ENCODE data around the gene TPMT.

TPMT gene

DNA sequence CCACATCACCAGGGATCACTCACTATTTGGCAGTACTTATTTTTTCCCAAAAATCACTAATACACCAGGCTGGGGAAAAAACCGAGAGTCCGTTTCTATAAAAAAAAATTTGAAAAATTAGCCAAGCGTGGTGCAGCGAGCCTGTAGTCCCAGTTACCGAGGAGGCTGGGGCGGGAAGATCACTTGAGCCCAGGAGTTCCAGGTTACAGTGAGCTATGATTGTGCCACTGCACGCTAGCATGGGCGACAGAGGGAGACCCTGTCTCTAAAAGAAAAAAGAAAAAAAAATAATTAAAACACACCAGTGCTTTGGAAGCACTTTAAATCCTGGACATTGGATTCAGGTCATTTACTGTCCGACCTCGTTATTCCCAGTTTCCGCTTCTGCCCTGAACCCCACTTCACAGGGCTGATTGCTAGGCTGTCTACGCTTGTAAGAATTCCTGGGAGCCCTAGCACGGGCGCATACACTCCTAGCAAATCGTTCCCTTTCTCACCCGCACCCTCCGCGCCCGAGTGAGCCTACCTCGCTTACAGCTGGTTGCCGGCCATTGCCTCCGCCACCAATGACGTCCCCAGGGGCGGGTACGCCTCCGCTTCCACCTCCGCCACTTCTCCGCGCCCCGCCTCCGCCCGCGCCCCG lies at the start of gene TPMT:
Gene TPMT (minus strand): TSS at position 571 of the 643 bp plus-strand sequence. CDS start 5,950 bp downstream, outside the sequence.
- Mint-ChIP-seq H3K9me3 (no peaks in the 10 kb centered on the region), H3K27me3 (ENCODE audit: low read depth) (peaks cover 4% of the 10 kb centered on the region), H3K4me1 (peaks cover 13% of the 10 kb centered on the region), H3K4me3 (peak within 1 kb of the TSS; percentile 97 to 99 (median 98)), H3K36me3 (ENCODE audit: low read depth) (peaks cover 12% of the 10 kb centered on the region), H3K27ac (peak within 1 kb of the TSS; percentile 58 to 97 (median 94))
- TF ChIP-seq, protein P1, sequence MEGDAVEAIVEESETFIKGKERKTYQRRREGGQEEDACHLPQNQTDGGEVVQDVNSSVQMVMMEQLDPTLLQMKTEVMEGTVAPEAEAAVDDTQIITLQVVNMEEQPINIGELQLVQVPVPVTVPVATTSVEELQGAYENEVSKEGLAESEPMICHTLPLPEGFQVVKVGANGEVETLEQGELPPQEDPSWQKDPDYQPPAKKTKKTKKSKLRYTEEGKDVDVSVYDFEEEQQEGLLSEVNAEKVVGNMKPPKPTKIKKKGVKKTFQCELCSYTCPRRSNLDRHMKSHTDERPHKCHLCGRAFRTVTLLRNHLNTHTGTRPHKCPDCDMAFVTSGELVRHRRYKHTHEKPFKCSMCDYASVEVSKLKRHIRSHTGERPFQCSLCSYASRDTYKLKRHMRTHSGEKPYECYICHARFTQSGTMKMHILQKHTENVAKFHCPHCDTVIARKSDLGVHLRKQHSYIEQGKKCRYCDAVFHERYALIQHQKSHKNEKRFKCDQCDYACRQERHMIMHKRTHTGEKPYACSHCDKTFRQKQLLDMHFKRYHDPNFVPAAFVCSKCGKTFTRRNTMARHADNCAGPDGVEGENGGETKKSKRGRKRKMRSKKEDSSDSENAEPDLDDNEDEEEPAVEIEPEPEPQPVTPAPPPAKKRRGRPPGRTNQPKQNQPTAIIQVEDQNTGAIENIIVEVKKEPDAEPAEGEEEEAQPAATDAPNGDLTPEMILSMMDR (IDR thresholded peaks at IDR 0.05; ENCODE audit: unreplicated experiment in 3 of 3): no peak

DNA sequence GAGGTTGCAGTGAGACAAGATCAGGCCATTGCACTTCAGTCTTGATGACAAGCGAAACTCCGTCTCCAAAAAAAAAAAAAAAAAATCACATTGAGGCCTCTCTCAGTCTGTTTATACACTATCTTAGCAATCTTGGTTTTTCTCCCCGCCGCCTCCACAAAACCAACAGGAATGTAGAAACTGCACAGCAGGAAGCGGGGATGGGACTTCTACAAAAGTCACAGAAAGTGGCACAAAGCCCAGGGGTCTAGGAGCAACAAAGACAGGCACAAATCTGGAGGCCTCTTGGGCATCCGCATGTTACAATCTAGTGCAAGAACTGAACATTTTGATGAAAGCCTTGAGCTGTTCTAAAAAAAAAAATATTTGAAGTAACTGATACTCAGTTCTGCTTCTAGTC lies 48.9 kb upstream of the TPMT start:
- H3K9me3 Mint-ChIP-seq: no peaks in the 10 kb centered on the region
- H3K4me3 Mint-ChIP-seq: no peak overlapping the region
- no peak overlapping the region for H3K27ac Mint-ChIP-seq
- no peaks in the 10 kb centered on the region for H3K27me3 Mint-ChIP-seq (ENCODE audit: low read depth)
- H3K4me1 Mint-ChIP-seq: no peaks in the 10 kb centered on the region
- TF ChIP-seq, protein P1 (IDR thresholded peaks at IDR 0.05; ENCODE audit: unreplicated experiment in 3 of 3): no peak
- peaks cover 20% of the 10 kb centered on the region for H3K36me3 Mint-ChIP-seq (ENCODE audit: low read depth)

GRCh38 chr6:18192026-18192425 lies 37.1 kb upstream of the TPMT start:
- no peak overlapping the region for H3K4me3 Mint-ChIP-seq
- no peaks in the 10 kb centered on the region for H3K27me3 Mint-ChIP-seq (ENCODE audit: low read depth)
- no peaks in the 10 kb centered on the region for H3K4me1 Mint-ChIP-seq
- peaks cover 23% of the 10 kb centered on the region for H3K36me3 Mint-ChIP-seq (ENCODE audit: low read depth)
- no peaks in the 10 kb centered on the region for H3K9me3 Mint-ChIP-seq
- no peak overlapping the region for H3K27ac Mint-ChIP-seq
- TF ChIP-seq, protein P1 (IDR thresholded peaks at IDR 0.05; ENCODE audit: unreplicated experiment in 3 of 3): no peak

- no peaks in the 10 kb centered on the region for H3K9me3 Mint-ChIP-seq
- H3K27me3 Mint-ChIP-seq (ENCODE audit: low read depth): no peaks in the 10 kb centered on the region
- TF ChIP-seq, protein P1 (IDR thresholded peaks at IDR 0.05; ENCODE audit: unreplicated experiment in 3 of 3): no peak
- H3K36me3 Mint-ChIP-seq (ENCODE audit: low read depth): peaks cover 15% of the 10 kb centered on the region
- no peak overlapping the region for H3K27ac Mint-ChIP-seq
- H3K4me1 Mint-ChIP-seq: peaks cover 8% of the 10 kb centered on the region
- no peak overlapping the region for H3K4me3 Mint-ChIP-seq
Measured at GRCh38 chr6:18189196-18189595, 34.3 kb upstream of the TPMT start.

DNA sequence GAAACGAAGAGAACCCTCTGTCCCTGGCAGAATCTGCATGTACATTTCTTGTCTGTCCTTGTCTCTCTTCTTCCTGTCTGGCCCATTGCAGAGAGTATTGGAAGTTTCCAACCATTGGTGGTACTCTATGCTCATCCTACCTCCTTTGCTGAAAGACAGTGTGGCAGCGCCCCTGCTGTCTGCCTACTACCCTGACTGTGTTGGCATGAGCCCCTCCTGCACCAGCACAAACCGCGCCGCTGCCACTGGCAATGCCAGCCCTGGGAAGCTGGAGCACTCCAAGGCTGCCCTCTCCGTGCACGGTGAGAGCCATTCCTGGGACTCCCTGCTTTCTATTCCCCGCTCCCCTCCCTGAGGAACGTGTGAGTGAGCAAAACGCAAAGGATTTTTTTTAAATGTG lies 32.8 kb upstream of the TPMT start:
- Mint-ChIP-seq H3K27ac (no peak overlapping the region), H3K27me3 (ENCODE audit: low read depth) (no peaks in the 10 kb centered on the region), H3K4me1 (peaks cover 17% of the 10 kb centered on the region), H3K9me3 (no peaks in the 10 kb centered on the region), H3K36me3 (ENCODE audit: low read depth) (peaks cover 21% of the 10 kb centered on the region), H3K4me3 (no peak overlapping the region)
- TF ChIP-seq, protein P1 (IDR thresholded peaks at IDR 0.05; ENCODE audit: unreplicated experiment in 3 of 3): no peak

Data from nephron (organoid).